GM12878 (cell line): ENCODE data around the gene ITGB5. TPM values are rescaled to one million over a fixed set of nuclear protein-coding genes. Genes with fewer than 3 reads are reported as not detected.
A peak's percentile ranks its signal among the peaks of the same experiment; 100 is the strongest.

ENCODE experiments used
- ATAC-seq: fragments of 200-7000 bp; cut with Tn5 transposase; 3 replicates; pipeline ENCODE4 v1.9.1; 2020; ENCODE audit warnings: mild to moderate bottlenecking, moderate library complexity
- BruUV-seq: library from RNA; stranded (reverse); fragments of 400-500 nt; replicated peaks from 2 replicates; lab custom pipeline; 2021; lab: Mats Ljungman, UMichigan
- CTCF ChIA-PET: fragments of 300-600 bp; sonication (Branson Sonifier 250); formaldehyde crosslinking; extraction: SDS; loops from one replicate; lab custom pipeline; 2021; ENCODE audit warnings: inconsistent platforms; lab: Yijun Ruan, JAX
- POLR2A ChIA-PET: fragments of 350-600 bp; formaldehyde crosslinking; extraction: SDS; loops from one replicate; lab custom pipeline; 2021; ENCODE audit warnings: inconsistent platforms; lab: Charles Lee
- RAD21 ChIA-PET: fragments of 300-600 bp; sonication (Branson Sonifier 250); formaldehyde crosslinking; loops from one replicate; lab custom pipeline; 2023; ENCODE audit warnings: antibody characterized with exemption; ENCODE audit not compliant: unreplicated experiment; lab: Charles Lee
- SMC1A ChIA-PET: fragments of 300-600 bp; sonication (Branson Sonifier 250); formaldehyde crosslinking; loops from one replicate; lab custom pipeline; 2023; ENCODE audit not compliant: unreplicated experiment, uncharacterized antibody; lab: Charles Lee
- DNase-seq: peaks from one replicate; pipeline ENCODE4 v3.0.0-alpha.2; 2011; ENCODE audit warnings: low read depth, low spot score
- FAIRE-seq: peaks from 3 replicates; lab custom pipeline; 2011; peaks lifted over from hg19 to GRCh38; lab: Jason Lieb, UNC
- H2AFZ ChIP-seq: 2 replicates; pipeline ENCODE4 v1.6.0; 2011; ENCODE audit warnings: low read depth, low read length, control low read depth; ENCODE audit not compliant: control insufficient read depth
- H3K27ac ChIP-seq: 2 replicates; pipeline ENCODE4 v1.5.1; 2011; ENCODE audit warnings: control low read depth; ENCODE audit not compliant: control insufficient read depth, insufficient read depth
- H3K27me3 ChIP-seq, 2 experiments: replicated peaks in 1 of 2; 2 replicates each; pipeline versions ENCODE4 v1.6.0 to v1.6.1; 2011; ENCODE audit warnings: low read length in 1 of 2; ENCODE audit not compliant: control insufficient read depth in 2 of 2, insufficient read depth in 2 of 2
- H3K36me3 ChIP-seq, 2 experiments: 2 replicates each; pipeline ENCODE4 v1.5.1; 2011; ENCODE audit warnings: low read length in 1 of 2; ENCODE audit not compliant: control insufficient read depth in 2 of 2, insufficient read depth in 2 of 2
- H3K4me1 ChIP-seq: 2 replicates; pipeline ENCODE4 v1.6.1; 2011; ENCODE audit warnings: mild to moderate bottlenecking, low read length, moderate library complexity, mixed read lengths; ENCODE audit not compliant: control insufficient read depth, insufficient read depth
- H3K4me2 ChIP-seq: 2 replicates; pipeline ENCODE4 v1.6.0; 2011; ENCODE audit warnings: control low read depth; ENCODE audit not compliant: control insufficient read depth, insufficient read depth
- H3K4me3 ChIP-seq: fragments of 200-600 bp; sonication (generic); 2 replicates; pipeline ENCODE4 v1.5.1; 2016
- H3K79me2 ChIP-seq: 2 replicates; pipeline ENCODE4 v1.6.0; 2011; ENCODE audit warnings: low read length; ENCODE audit not compliant: control insufficient read depth, insufficient read depth
- H3K9ac ChIP-seq: 2 replicates; pipeline ENCODE4 v1.8.0; 2011; ENCODE audit warnings: low read length, control low read depth, mixed read lengths; ENCODE audit not compliant: control insufficient read depth, insufficient read depth
- H3K9me3 ChIP-seq: replicated peaks from 3 replicates; pipeline ENCODE4 v1.5.1; 2011; ENCODE audit warnings: mild to moderate bottlenecking, low read length; ENCODE audit not compliant: control insufficient read depth, insufficient read depth
- H4K20me1 ChIP-seq: 2 replicates; pipeline ENCODE4 v1.6.0; 2011; ENCODE audit not compliant: control insufficient read depth, insufficient read depth
- ASH2L ChIP-seq: fragments of 300-600, 200-600 bp; sonication (generic); IDR thresholded peaks from 2 replicates; pipeline ENCODE4 v1.6.1; 2017; ENCODE audit warnings: low read depth, mild to moderate bottlenecking, borderline replicate concordance
- BACH1 ChIP-seq: fragments of 450-650 bp; IDR thresholded peaks from 2 replicates; pipeline ENCODE4 v1.6.1; 2017; ENCODE audit warnings: mild to moderate bottlenecking, borderline replicate concordance
- BCL11A ChIP-seq: IDR thresholded peaks from 2 replicates; pipeline ENCODE4 v1.6.1; 2011; ENCODE audit warnings: low read depth, low read length
- CHD4 ChIP-seq: fragments of 200-600 bp; sonication (generic); IDR thresholded peaks from 2 replicates; pipeline ENCODE4 v1.6.1; 2016; ENCODE audit warnings: mild to moderate bottlenecking
- CREM ChIP-seq: IDR thresholded peaks from 2 replicates; pipeline ENCODE4 v1.6.1; 2014; ENCODE audit warnings: antibody characterized with exemption, low read depth
- IKZF1 ChIP-seq: fragments of 450-650 bp; conservative IDR thresholded peaks from 2 replicates; pipeline ENCODE4 v1.6.1; 2017; ENCODE audit warnings: antibody characterized with exemption, mild to moderate bottlenecking
- MXI1 ChIP-seq: fragments of 150-350 bp; IDR thresholded peaks from 2 replicates; pipeline ENCODE4 v1.6.1; 2011; ENCODE audit warnings: low read depth, mild to moderate bottlenecking, inconsistent platforms, low read length, improper control_type of control experiment
- NFXL1 ChIP-seq: fragments of 450-650 bp; IDR thresholded peaks from 2 replicates; pipeline ENCODE4 v1.6.1; 2017; ENCODE audit warnings: antibody characterized with exemption, mild to moderate bottlenecking, borderline replicate concordance
- POU2F2 ChIP-seq: IDR thresholded peaks from 3 replicates; pipeline ENCODE4 v1.6.1; 2011; ENCODE audit warnings: low read depth, mild to moderate bottlenecking, low read length, borderline replicate concordance
- RBBP5 ChIP-seq: fragments of 200-600 bp; sonication (generic); conservative IDR thresholded peaks from 2 replicates; pipeline ENCODE4 v1.6.1; 2016
- SIX5 ChIP-seq: IDR thresholded peaks from 2 replicates; pipeline ENCODE4 v1.6.1; 2011; ENCODE audit warnings: mild to moderate bottlenecking, low read depth, low read length, moderate library complexity; ENCODE audit not compliant: severe bottlenecking
- SMAD5 ChIP-seq: IDR thresholded peaks from 2 replicates; pipeline ENCODE4 v1.6.1; 2016; ENCODE audit warnings: antibody characterized with exemption, low read depth
- SREBF2 ChIP-seq: IDR thresholded peaks from 2 replicates; pipeline ENCODE4 v1.6.1; 2012; ENCODE audit warnings: mild to moderate bottlenecking, low read length
- STAT1 ChIP-seq: fragments of 450-650 bp; conservative IDR thresholded peaks from 2 replicates; pipeline ENCODE4 v1.6.1; 2014; ENCODE audit warnings: antibody characterized with exemption, mild to moderate bottlenecking
- ZNF384 ChIP-seq: IDR thresholded peaks from 2 replicates; pipeline ENCODE4 v1.6.1; 2012; ENCODE audit warnings: low read depth, mild to moderate bottlenecking, low read length, improper control_type of control experiment, borderline replicate concordance
- WGBS: methylation state at CpG from one replicate; pipeline ENCODE4 v1.1.6; 2016; ENCODE audit warnings: low lambda C conversion rate; ENCODE audit not compliant: insufficient replicate concordance, insufficient coverage; ENCODE audit errors: missing lambda C conversion rate; 5-methylcytosine and 5-hydroxymethylcytosine counted together
- in situ Hi-C: fragments of 300-500 bp; cut with MboI; formaldehyde crosslinking; loops from 9 replicates; pipeline ENCODE4 v1.14.3; 2018; ENCODE audit warnings: mixed read lengths
- intact Hi-C: fragments of 100-400 bp; cut with micrococcal nuclease; formaldehyde crosslinking; loops from one replicate; pipeline ENCODE4 v1.14.2; 2022; ENCODE audit not compliant: unreplicated experiment
- polyA plus RNA-seq, 11 experiments: library from polyadenylated mRNA; depleted of rRNA in 4 of 11; unstranded in 6 of 11; stranded (reverse) in 5 of 11; fragments of >200 nt; fragmentation: Nextera tagmentation in 4 of 11; fragmentation: Illumina TruSeq in 1 of 11; extraction: Ambion mirVana in 4 of 11; extraction: Trizol in 1 of 11; gene quantifications; 1 replicate in 1 of 11; 2 replicates in 10 of 11; pipeline versions ENCODE4 v1.2.1 to v1.2.3, GENCODE V29; 2011 to 2016; ENCODE audit warnings: inconsistent platforms in 2 of 11, missing spikeins in 2 of 11, low read depth in 1 of 11
- total RNA-seq, 4 experiments: library from RNA; depleted of rRNA in 3 of 4; stranded (reverse); fragments of >200 nt in 3 of 4; fragmentation: Illumina TruSeq in 1 of 4; extraction: Trizol in 1 of 4; gene quantifications; 2 replicates each; pipeline versions ENCODE4 v1.2.1 to v1.2.3, GENCODE V29; 2013 to 2021
- TF ChIP-seq, protein P1 (sequence below): fragments of 450-650 bp; IDR thresholded peaks from 2 replicates; pipeline ENCODE4 v1.6.1; 2017; ENCODE audit warnings: mild to moderate bottlenecking

ITGB5 gene
- total and polyA plus RNA-seq, 10 of the 15 experiments (the other 5 are each of a cell fraction or from before 2014, with no cell fraction given), result 0.05 to 10.0 (median 0.83) TPM; not detected in 2

DNA sequence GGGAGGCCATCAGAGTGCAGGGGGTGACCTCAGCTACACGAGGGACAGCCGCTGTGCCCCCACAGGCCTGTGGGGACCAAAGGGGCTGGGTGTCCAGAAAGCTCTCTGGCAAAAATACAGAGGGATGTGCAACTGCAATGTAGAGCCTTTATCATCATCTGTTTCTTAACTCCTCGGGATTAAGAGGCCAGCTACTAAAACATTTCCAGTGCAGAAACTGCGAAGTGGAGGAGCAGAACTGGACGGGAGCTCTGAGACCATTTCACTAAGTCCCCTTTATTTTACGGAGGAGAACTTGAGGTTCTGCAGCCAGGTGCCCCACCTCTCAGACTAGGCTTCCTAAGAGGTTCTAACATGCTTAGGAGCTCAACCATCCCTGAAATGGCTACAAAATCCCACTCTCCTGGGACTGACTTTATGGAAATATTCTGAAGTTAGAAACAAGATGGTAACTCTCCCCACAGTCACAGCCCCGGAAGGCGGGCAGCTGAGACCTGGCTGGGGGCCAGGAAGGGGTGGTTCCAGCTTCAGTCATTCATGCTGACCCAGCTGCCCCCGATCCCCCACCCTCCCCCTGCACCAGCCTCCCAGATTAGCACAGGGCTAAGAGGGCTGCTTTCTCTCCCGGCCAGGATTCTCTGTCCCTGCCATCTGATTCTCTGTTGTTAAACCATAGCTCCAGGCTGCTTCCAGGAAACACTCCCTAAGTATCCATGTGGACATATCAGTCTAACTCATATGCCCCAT lies 116.7 kb downstream of the ITGB5 start:
- Histone ChIP-seq H3K27ac (peak overlapping the region; percentile 42; the same call in 1 of the 2 replicates), H3K9me3 (no peaks in the 10 kb centered on the region), H3K4me1 (peaks cover 27% of the 10 kb centered on the region), H2AFZ (no peak overlapping the region), H4K20me1 (no peaks in the 10 kb centered on the region), H3K36me3 (no peaks in the 10 kb centered on the region), H3K4me3 (no peak overlapping the region), H3K79me2 (no peaks in the 10 kb centered on the region), H3K9ac (no peak overlapping the region), H3K27me3 (no peaks in the 10 kb centered on the region; a peak in 1 of 4 replicates), H3K4me2 (peak overlapping the region; percentile 34; the same call in 1 of the 2 replicates)
- ATAC-seq, result peak; percentile 28
- TF ChIP-seq IKZF1 (0 out of 2 replicates have a peak, but pooled peaks have one; percentile 1), CHD4 (no peak)
- ChIA-PET SMC1A (interaction anchor here (0.7 to 6.8 kb wide), 25 partner anchors 7 to 432 kb away, joined by 3 to 88 read pairs (median 4); no protein-coding TSS in a partner anchor), POLR2A (interaction anchor here (0.5 to 1.1 kb wide), 3 partner anchors 10 to 27 kb away, joined by 3 to 5 read pairs (median 4); no protein-coding TSS in a partner anchor), RAD21 (interaction anchor here (0.6 to 5.3 kb wide), 14 partner anchors 9 to 141 kb away, joined by 3 to 54 read pairs (median 6); no protein-coding TSS in a partner anchor), CTCF (interaction anchor here (0.7 to 14.8 kb wide), 20 partner anchors 9 to 820 kb away, joined by 3 to 551 read pairs (median 4); no protein-coding TSS in a partner anchor)
- intact Hi-C loops, result no loop called here
- 85% methylated on average over 10 of the region's 10 CpGs for WGBS
- no TSS peak for BruUV-seq
- no peak for DNase-seq
- no peak for FAIRE-seq
- in situ Hi-C loops, result no loop called here

DNA sequence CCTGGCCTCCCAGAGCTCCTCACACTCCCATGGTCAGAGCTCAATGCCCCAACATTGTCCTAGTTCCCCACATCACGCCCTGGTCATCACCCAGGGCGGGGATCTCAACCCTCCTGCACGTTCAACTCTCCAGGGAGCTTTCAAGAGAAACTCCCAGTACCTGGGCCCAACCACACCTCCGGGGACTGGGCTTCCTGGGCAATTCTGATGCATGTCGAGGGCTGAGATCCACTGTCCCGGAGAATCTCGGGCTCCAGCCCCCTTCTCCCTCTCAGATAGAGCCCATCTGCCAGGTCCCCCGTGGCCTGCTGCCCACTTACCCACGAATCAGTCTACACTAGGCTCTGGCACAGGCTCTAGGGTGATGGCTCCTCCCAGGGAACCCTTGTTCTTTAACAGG lies 117.7 kb downstream of the ITGB5 start:
- no peak overlapping the region for H3K4me3 ChIP-seq
- ChIA-PET POLR2A (no interaction called here), CTCF (interaction anchor here (0.7 to 14.8 kb wide), 22 partner anchors 8 to 300 kb away, joined by 3 to 551 read pairs (median 4); no protein-coding TSS in a partner anchor), RAD21 (interaction anchor here (0.6 to 5.3 kb wide), 14 partner anchors 8 to 158 kb away, joined by 3 to 54 read pairs (median 6); no protein-coding TSS in a partner anchor), SMC1A (interaction anchor here (0.7 to 6.8 kb wide), 21 partner anchors 8 to 817 kb away, joined by 3 to 88 read pairs (median 4); no protein-coding TSS in a partner anchor)
- no peak overlapping the region for H3K9ac ChIP-seq
- no peak for TF ChIP-seq SIX5
- no peak for TF ChIP-seq POU2F2
- no peak for TF ChIP-seq RBBP5
- TF ChIP-seq STAT1, result no peak
- no peak for TF ChIP-seq CREM
- TF ChIP-seq BACH1, result no peak
- TF ChIP-seq SMAD5, result no peak
- no peak for TF ChIP-seq NFXL1
- no peak for TF ChIP-seq SREBF2
- TF ChIP-seq, protein P1, sequence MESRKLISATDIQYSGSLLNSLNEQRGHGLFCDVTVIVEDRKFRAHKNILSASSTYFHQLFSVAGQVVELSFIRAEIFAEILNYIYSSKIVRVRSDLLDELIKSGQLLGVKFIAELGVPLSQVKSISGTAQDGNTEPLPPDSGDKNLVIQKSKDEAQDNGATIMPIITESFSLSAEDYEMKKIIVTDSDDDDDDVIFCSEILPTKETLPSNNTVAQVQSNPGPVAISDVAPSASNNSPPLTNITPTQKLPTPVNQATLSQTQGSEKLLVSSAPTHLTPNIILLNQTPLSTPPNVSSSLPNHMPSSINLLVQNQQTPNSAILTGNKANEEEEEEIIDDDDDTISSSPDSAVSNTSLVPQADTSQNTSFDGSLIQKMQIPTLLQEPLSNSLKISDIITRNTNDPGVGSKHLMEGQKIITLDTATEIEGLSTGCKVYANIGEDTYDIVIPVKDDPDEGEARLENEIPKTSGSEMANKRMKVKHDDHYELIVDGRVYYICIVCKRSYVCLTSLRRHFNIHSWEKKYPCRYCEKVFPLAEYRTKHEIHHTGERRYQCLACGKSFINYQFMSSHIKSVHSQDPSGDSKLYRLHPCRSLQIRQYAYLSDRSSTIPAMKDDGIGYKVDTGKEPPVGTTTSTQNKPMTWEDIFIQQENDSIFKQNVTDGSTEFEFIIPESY, result no peak
- TF ChIP-seq MXI1, result no peak
- TF ChIP-seq BCL11A, result no peak
- TF ChIP-seq ZNF384, result no peak
- no peak for TF ChIP-seq ASH2L
- no peaks in the 10 kb centered on the region for H3K36me3 ChIP-seq
- BruUV-seq, result no TSS peak
- intact Hi-C loops, result no loop called here
- FAIRE-seq (no peak), DNase-seq (no peak), ATAC-seq (peak; percentile 7; the same call in 1 of the 3 replicates)
- H4K20me1 ChIP-seq, result no peaks in the 10 kb centered on the region
- no peaks in the 10 kb centered on the region; a peak in 1 of 4 replicates for H3K27me3 ChIP-seq
- H3K9me3 ChIP-seq, result no peaks in the 10 kb centered on the region
- H3K27ac ChIP-seq, result no peak overlapping the region
- 1% methylated on average over 9 of the region's 9 CpGs for WGBS
- in situ Hi-C loops, result no loop called here
- H2AFZ ChIP-seq, result no peak overlapping the region
- no peak overlapping the region for H3K4me2 ChIP-seq
- H3K79me2 ChIP-seq, result no peaks in the 10 kb centered on the region
- peaks cover 27% of the 10 kb centered on the region for H3K4me1 ChIP-seq
